GM21381 (cell line): ENCODE results near the gene ZBTB6.

Experiments used
- ATAC-seq: cut with Tn5 transposase; IDR thresholded peaks from one replicate; pipeline ENCODE4 v1.9.1; 2021; ENCODE audit warnings: mild to moderate bottlenecking, moderate library complexity; ENCODE audit not compliant: unreplicated experiment

Gene ZBTB6

DNA sequence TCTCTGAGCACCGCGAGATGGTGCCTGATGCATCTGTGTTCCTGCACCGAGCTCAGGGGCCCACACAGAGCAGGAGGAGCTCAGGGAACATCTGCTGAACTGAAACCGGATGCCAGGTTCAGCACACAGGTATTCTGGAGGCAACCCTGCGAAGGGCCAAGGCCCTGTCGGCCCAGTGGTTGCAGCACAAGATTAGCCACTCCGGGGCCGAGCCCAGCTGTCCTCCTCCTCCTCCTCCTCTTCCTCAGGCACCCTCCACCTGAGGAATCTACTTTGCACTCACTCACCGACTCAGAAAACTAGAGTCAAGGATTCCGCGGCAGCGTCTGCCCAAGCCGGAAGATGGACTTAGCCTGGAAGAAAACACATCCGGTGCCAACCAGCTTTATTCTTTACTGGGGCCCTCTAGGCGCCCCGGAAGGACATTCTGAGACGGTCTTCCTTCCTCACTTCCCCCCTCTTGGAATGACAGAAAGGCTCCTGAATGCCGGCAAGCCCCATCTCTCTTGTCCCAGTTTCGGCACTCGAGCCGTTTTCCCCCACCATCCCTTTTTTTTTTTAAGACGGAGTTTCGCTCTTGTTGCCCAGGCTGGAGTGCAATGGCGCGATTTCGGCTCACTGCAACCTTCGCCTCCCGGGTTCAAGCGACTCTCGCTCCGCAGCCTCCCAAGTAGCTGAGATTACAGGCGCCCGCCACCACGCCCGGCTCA, at the start of gene ZBTB6:
Gene ZBTB6 (minus strand): TSS at position 360 of the 710 bp plus-strand sequence. CDS start 1,251 bp downstream, outside the sequence.
- peak; percentile 98 for ATAC-seq

GRCh38 chr9:122961139-122961538, 48.0 kb upstream of the ZBTB6 start:
- ATAC-seq = no peak

DNA sequence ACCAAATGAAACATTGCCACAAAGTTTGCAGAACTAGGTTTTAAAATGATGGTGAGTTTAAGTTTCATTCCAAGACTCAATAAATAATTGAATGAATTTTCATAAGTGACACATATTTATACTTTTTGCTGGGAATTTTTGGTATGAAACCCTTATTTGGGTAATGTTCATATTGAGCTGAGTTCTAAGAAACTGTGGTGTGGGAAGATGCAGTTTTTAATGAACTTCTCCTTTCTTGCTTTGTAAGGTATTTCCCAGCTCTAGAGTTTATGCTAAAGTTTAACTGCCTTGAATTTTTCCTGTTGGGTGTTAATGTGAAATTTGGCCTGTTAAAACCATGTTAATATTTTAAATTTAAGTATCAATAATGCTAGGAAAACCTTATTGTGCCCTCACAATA, 42.8 kb upstream of the ZBTB6 start:
- ATAC-seq = no peak

GRCh38 chr9:122954253-122954691, 41.1 kb upstream of the ZBTB6 start:
- no peak for ATAC-seq

DNA sequence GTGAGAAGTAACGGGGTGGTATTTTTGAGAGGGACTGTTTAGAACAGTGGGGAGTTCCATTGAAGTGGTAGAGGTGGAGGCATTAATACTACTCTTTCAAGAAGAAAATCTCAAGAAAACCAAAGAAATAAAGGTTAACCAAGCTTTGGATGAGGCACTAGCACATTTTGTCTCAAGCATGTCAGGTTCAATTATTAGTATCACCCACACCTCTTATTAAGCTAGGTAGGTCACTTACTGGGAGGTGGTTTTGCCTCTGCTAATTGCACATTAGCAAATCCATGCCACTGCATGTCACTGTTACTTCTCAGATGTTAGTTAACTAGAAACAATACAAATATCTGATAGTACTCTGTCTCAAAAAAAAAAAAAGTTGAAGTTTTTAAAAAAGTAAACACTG, 37.9 kb upstream of the ZBTB6 start:
- no peak for ATAC-seq

DNA sequence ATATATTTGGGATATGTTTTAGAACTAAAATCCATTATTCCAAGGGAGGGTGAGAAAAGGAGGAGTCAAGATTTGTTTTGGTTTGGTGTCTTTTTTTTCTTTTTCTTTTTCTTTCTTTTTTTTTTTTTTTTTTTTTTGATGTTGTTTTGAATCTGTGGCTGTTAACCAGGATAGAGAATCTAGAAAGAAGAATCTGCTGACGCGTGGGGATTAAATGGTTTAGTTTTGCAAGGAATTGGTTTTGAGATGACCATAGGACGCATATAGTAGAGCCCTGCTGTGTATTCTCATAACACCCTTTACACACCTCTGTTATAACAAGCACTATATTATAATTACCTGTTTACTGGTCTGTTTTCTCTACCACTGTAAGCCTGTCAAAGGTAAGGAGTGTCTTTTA, 37.1 kb upstream of the ZBTB6 start:
- ATAC-seq = no peak

DNA sequence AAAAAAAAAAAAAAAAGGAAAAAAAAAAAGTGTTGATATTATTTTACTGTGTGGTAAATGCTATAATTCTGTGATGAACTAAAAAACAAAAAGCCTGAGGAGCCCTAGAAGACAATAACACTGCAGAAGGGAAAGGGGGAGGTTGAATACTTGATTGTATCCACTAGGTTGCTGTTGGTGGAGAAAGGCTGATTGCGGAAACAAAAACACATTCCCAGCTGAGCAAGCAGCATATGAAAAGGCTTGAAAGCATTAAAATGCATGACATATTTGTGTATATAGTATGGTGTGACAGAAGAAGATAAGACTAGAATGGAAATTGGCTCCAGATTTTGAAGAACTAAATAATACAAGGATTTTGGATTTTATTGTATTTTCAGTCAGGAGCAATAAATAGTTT, 36.6 kb upstream of the ZBTB6 start:
- no peak for ATAC-seq

DNA sequence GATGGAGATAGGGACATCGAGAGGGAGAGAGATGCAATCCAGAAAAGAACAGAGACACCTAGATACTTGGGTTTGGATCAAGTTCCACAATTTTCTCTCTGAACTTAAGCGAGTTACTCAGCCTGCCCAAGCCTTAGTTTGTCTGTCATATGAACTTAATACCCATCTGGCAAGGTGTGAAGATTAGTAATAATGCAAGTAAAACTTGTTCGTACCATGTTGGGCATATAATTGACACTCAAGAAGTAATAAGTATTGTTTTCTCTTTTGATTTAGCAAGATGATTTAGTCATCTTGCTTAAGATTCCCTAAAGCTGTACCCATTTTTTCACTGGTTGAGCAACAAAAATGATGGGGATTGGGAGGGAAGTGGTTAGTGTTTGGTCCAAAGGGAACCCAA, 35.2 kb upstream of the ZBTB6 start:
- no peak for ATAC-seq

DNA sequence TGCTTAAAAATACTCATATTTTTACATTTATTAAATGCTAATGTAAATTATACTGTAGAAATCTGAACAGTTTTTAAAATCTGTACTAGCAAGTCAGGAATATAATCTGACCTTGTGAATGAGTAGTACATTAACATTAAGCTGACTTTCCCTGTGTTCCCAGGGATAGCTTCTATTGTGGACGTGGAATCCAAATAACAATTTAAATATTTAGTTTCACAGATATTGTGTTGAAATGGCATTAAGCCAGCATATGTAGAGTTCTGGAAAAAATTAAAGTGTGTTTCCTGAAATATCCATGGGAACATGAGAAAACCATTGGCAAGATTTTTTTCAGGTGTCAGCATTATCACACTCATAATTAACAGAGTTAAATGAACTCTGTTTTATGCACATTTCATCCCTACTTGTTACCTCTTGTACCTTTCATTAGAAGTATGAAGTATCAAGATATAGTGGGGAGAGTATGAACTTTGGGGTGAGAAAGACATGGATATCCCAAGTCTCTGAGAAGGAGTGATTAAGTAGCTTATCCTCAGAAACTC, 33.4 kb upstream of the ZBTB6 start:
- ATAC-seq = no peak

DNA sequence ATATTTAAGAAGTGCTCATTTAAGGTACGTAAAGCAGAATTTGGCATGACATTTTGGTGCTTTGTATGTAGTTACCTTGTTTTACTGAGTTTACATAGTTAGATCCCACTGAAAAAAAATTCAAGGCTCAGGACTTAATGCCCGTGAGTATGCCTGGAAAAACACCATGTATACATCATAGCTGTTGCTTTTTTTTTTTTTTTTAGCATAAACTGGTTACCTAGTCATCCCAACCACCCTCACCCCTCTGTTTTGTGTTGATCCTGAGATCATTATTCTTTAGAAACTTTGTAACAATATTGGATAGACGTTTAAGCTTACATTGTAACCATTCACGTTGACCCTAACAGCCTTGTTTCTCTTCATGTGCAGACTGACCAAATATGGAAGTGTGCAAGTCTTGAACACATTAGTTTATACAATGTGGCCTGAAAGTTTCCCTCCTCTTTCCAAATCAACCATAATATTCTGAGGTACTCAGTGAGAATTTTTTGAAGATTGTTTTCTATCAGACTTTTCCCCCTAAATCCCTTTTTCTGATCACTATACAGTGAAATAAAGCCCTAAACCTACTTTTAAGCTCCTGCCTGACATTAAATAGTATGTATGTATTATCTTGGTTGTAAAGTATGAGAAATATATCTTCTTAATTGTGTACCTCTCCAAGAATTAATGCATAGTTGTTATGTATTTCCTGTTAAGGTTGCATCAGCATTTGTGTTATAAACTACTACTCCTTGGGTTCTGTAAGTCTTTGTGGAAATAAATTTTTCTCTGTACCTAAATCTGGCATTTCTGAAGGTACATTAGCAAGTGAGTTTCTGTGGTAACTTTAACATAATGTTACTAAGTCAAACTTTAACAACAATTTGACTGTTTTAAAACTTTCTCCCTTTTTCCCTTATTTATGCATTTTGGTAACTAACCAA, 32.1 kb upstream of the ZBTB6 start:
- no peak for ATAC-seq

- ATAC-seq = no peak
Measured at GRCh38 chr9:122941582-122942234, 28.6 kb upstream of the ZBTB6 start.

DNA sequence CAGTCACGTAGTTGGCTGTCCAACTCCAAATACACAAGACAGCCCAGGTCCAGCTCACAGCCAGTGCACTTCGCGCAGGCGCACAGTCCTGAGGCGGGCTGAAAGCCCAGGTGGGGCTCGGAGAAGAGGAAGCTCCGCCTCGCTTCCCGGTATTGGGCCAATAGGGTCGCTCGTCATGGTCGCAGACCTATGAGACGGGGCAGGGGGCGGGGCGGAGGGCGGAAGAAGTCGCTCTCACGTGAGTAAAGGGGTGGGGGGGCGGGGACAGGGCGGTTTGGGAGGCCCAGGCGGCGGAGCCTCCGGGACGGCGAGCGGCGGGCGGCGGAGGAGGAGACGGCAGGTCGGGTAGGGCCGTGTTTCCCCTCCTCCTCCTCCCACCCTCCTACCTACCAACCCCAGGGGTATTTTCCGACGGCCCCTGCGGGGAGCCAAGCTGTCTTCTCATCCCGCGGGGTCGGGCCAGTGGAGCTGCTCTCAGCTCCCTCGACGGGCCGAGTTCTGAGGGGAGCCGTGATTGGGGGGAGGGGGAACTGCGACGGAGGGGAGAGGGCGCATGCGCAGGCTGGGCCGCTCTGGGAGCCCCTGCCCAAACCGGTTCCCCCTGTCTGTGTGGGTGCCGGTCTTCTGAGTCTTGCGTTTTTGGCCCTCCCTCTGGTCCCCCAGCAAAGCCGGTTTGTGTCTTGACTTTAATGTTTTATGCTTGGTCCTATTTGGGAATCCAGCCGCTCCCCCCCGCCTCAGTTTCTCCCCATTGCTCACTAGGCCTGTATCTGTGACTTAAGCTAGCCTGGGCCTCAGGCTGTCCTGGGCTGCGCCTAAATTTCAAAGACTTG, 27.8 kb upstream of the ZBTB6 start, which contains the start of gene RABGAP1:
Gene RABGAP1 (plus strand): TSS at position 272 of the 833 bp plus-strand sequence. CDS start 16,040 bp downstream, outside the sequence.
- peak; percentile 98 for ATAC-seq

DNA sequence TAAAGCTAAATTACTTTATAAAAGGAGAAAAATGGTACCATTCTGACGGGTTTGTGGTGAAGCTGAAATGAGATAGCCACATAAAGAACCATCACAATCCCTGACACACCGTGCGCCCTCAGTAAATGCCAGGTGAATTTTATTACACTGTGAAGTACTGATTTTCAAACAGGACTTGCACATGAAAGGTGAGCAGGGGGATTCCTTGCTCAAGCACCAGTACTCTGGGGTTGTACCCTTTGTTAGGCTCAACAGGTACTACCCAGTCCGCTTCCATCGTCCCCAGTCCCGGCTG, 27.3 kb upstream of the ZBTB6 start:
- no peak for ATAC-seq

- ATAC-seq = no peak
Measured at GRCh38 chr9:122939601-122940000, 26.5 kb upstream of the ZBTB6 start.

DNA sequence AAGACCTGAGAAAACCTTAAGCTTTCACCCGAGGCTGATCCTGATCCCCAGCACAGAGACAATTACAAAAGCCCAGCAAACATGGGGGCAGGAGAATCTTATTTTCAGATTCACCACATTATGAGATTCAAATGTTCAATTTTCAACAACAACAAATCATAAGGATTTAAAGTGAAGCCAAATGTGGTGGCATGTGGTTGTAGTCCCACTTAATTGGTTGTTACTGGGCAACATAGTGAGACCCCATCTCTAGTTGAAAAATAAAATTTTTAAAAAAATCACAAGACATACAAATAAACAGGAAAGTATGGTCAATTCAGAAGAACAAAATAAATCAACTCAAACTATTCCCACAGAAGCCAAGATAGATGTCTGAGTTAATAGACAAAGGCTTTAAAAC, 23.8 kb upstream of the ZBTB6 start:
- no peak for ATAC-seq

DNA sequence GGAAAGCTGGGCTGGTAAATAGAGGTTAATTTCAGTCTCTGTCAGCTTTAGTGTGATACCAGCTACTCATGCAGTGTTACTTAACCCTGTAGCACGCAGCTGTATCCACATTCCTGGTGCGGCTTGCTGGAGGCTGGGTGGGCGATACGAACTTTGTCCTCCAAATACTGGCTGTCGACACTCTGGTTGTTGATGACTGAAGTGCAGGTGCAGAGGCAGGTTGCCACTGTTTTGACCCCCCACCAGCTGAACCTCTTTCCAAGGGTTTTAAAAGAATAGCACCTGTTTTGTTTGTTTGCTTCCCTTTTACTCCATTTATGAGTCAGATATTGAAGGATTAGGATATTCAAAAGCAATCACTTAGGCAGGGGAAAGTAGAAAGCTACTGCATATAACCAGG, 23.3 kb upstream of the ZBTB6 start:
- ATAC-seq = no peak

DNA sequence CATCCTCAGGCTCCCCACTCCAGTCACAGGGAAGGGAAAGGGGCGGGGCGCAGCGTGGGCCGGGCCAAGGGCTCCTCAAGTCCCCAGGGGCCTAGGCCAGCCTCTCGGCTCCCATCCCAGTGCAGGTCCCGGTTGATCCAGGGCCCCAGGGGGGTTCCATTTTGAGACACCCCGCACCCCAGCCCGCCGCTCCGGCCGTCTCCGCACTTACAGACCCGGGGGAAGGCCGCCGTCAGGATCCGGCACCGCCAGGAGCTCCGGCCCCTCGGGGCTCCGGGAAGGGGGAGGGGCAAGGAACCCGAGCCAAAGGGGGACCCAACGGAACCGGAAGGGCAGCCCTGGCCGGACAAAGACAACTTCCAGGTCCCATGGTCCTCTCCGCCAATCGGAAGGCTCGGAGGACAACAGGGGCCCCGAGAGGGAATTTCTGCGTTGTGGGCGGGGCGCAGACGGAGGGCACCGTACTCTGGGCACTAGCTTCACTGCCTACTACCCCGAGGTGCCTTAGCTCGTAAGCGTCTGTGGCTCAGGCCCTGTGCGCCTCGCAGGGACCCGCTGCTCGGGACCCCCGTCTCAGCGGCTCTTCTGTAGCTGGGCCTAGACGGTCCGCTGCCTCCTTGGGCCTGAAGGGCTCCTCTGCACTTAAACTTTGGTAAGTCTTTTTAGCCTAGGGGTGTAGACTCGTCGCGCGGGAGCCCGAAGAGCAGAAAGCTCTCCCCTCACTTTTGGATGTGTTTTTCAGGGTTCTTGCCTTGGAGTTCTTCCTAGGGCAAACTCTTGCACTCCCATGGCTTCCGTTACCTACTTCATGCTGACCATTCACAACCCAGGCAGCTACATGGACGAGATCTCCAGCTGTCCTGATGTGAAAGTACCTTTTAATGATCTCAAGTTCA, 18.4 kb upstream of the ZBTB6 start, which contains the start of gene ZBTB26:
Gene ZBTB26 (minus strand): TSS at position 287 of the 896 bp plus-strand sequence. CDS start 11,578 bp downstream, outside the sequence.
- ATAC-seq = peak; percentile 92

GRCh38 chr9:122930541-122931225, 17.6 kb upstream of the ZBTB6 start:
- ATAC-seq = no peak
